Hepatocyte (in vitro differentiated cells): ENCODE measurements around the gene SMC6.

ENCODE experiments used
- EZH2 ChIP-seq: fragments of 200-600 bp; sonication (generic); IDR thresholded peaks from 2 replicates; pipeline ENCODE4 v1.6.1; 2016; ENCODE audit warnings: antibody characterized with exemption, mild to moderate bottlenecking, borderline replicate concordance
- EZH2phosphoT487 ChIP-seq: fragments of 200-600 bp; sonication (generic); IDR thresholded peaks from one replicate; pipeline ENCODE4 v1.6.1; 2018; ENCODE audit warnings: antibody characterized with exemption, mild to moderate bottlenecking, low read depth, moderate library complexity; ENCODE audit not compliant: unreplicated experiment, severe bottlenecking
- TF ChIP-seq, protein P1 (sequence below): fragments of 200-600 bp; sonication (generic); IDR thresholded peaks from 2 replicates; pipeline ENCODE4 v1.5.1; 2016; ENCODE audit warnings: antibody characterized with exemption, mild to moderate bottlenecking; ENCODE audit not compliant: poor library complexity

DNA sequence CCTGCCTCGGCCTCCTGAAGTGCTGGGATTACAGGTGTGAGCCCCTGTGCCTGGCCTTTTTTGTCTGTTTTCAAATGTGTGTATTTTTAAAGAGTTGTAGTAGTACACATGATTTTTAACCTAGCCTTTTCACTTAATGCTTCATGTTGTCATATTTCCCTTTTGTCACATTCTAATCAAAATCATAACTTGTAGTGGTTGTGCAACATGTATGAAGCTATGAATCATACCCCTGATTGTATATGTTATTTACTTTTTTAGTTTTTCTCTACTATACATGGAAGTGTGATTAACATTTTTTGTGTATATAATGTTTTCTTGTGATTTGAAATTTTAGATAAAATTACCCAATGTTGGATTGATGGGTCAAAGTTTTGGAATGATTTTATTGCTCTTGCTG, 8.8 kb upstream of the SMC6 start:
- TF ChIP-seq, protein P1, sequence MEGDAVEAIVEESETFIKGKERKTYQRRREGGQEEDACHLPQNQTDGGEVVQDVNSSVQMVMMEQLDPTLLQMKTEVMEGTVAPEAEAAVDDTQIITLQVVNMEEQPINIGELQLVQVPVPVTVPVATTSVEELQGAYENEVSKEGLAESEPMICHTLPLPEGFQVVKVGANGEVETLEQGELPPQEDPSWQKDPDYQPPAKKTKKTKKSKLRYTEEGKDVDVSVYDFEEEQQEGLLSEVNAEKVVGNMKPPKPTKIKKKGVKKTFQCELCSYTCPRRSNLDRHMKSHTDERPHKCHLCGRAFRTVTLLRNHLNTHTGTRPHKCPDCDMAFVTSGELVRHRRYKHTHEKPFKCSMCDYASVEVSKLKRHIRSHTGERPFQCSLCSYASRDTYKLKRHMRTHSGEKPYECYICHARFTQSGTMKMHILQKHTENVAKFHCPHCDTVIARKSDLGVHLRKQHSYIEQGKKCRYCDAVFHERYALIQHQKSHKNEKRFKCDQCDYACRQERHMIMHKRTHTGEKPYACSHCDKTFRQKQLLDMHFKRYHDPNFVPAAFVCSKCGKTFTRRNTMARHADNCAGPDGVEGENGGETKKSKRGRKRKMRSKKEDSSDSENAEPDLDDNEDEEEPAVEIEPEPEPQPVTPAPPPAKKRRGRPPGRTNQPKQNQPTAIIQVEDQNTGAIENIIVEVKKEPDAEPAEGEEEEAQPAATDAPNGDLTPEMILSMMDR: no peak
- TF ChIP-seq EZH2: no peak
- no peak for TF ChIP-seq EZH2phosphoT487
